NOMO-1 (cell line): Measurements from ENCODE around the gene CHSY3.
A peak's percentile ranks its signal among the peaks of the same experiment; 100 is the strongest.

ENCODE experiments used
- DNase-seq, 2 experiments: peaks; one replicate each; lab custom pipeline; 2025; ENCODE audit not compliant: unreplicated experiment in 2 of 2; lab: John Stamatoyannopoulos, UW

The CHSY3 gene

GRCh38 chr5:130077007-130077406 lies 172.7 kb downstream of the CHSY3 start:
- no peak for DNase-seq

- DNase-seq = no peak
Observed at GRCh38 chr5:130078661-130079060, 174.4 kb downstream of the CHSY3 start.

- peak in 1 of 2 experiments; percentile 4 for DNase-seq
Observed at GRCh38 chr5:130090569-130091270, 186.5 kb downstream of the CHSY3 start.

GRCh38 chr5:130092991-130093390 lies 188.7 kb downstream of the CHSY3 start:
- DNase-seq = no peak

- DNase-seq = no peak
Observed at GRCh38 chr5:130096483-130096882, 192.2 kb downstream of the CHSY3 start.

GRCh38 chr5:130099008-130099407 lies 194.7 kb downstream of the CHSY3 start:
- no peak for DNase-seq

- no peak for DNase-seq
Observed at GRCh38 chr5:130102375-130102774, 198.1 kb downstream of the CHSY3 start.

GRCh38 chr5:130102960-130103359 lies 198.7 kb downstream of the CHSY3 start:
- no peak for DNase-seq

- DNase-seq = no peak
Observed at GRCh38 chr5:130104895-130105688, 200.8 kb downstream of the CHSY3 start.

GRCh38 chr5:130106480-130106879 lies 202.2 kb downstream of the CHSY3 start:
- DNase-seq = no peak

- DNase-seq = peak in 1 of 2 experiments; percentile 60
Observed at GRCh38 chr5:130109152-130109551, 204.9 kb downstream of the CHSY3 start.

GRCh38 chr5:130110328-130110727 lies 206.1 kb downstream of the CHSY3 start:
- DNase-seq = no peak

- no peak for DNase-seq
Observed at GRCh38 chr5:130111746-130112145, 207.5 kb downstream of the CHSY3 start.

- DNase-seq = no peak
Observed at GRCh38 chr5:130112246-130112645, 208.0 kb downstream of the CHSY3 start.

GRCh38 chr5:130115686-130116085 lies 211.4 kb downstream of the CHSY3 start:
- no peak for DNase-seq

- DNase-seq = no peak
Observed at GRCh38 chr5:130116462-130116861, 212.2 kb downstream of the CHSY3 start.

- no peak for DNase-seq
Observed at GRCh38 chr5:130116972-130117371, 212.7 kb downstream of the CHSY3 start.

- DNase-seq = no peak
Observed at GRCh38 chr5:130126746-130127145, 222.5 kb downstream of the CHSY3 start.

- no peak for DNase-seq
Observed at GRCh38 chr5:130135506-130135905, 231.2 kb downstream of the CHSY3 start.

- no peak for DNase-seq
Observed at GRCh38 chr5:130136300-130136699, 232.0 kb downstream of the CHSY3 start.

GRCh38 chr5:130137681-130138080 lies 233.4 kb downstream of the CHSY3 start:
- DNase-seq = no peak

GRCh38 chr5:130138406-130139045 lies 234.3 kb downstream of the CHSY3 start:
- no peak for DNase-seq
